Fibroblast of skin of back (primary cell): ENCODE results near the gene PRR9.

Source experiments
- DNase-seq: peaks from one replicate; pipeline ENCODE4 v3.0.0-alpha.2; 2013

PRR9 gene

GRCh38 chr1:153231363-153231762, 14.0 kb downstream of the PRR9 start:
- no peak for DNase-seq

- DNase-seq, result no peak
These were observed 14.4 kb downstream of the PRR9 start for GRCh38 chr1:153231785-153232184.

GRCh38 chr1:153232553-153232952, 15.2 kb downstream of the PRR9 start:
- DNase-seq, result no peak

GRCh38 chr1:153233448-153233847, 16.1 kb downstream of the PRR9 start:
- no peak for DNase-seq

GRCh38 chr1:153238527-153238926, 21.1 kb downstream of the PRR9 start:
- no peak for DNase-seq

GRCh38 chr1:153242160-153242559, 24.8 kb downstream of the PRR9 start:
- DNase-seq, result no peak

- DNase-seq, result no peak
These were observed 28.1 kb downstream of the PRR9 start for GRCh38 chr1:153245466-153245865.

GRCh38 chr1:153246018-153246417, 28.6 kb downstream of the PRR9 start:
- DNase-seq, result no peak

- no peak for DNase-seq
These were observed 29.4 kb downstream of the PRR9 start for GRCh38 chr1:153246825-153247224.

GRCh38 chr1:153248176-153248879, 30.9 kb downstream of the PRR9 start:
- no peak for DNase-seq

GRCh38 chr1:153250166-153250565, 32.8 kb downstream of the PRR9 start:
- DNase-seq, result no peak

- no peak for DNase-seq
These were observed 33.7 kb downstream of the PRR9 start for GRCh38 chr1:153251087-153251486.

GRCh38 chr1:153251562-153251961, 34.2 kb downstream of the PRR9 start:
- DNase-seq, result no peak

- no peak for DNase-seq
These were observed 34.6 kb downstream of the PRR9 start for GRCh38 chr1:153251988-153252387.

- no peak for DNase-seq
These were observed 35.7 kb downstream of the PRR9 start for GRCh38 chr1:153253076-153253475.

- no peak for DNase-seq
These were observed 36.3 kb downstream of the PRR9 start for GRCh38 chr1:153253693-153254092.

GRCh38 chr1:153259387-153259786, 42.0 kb downstream of the PRR9 start, which contains the start of gene LORICRIN:
TSS of gene LORICRIN (plus strand) at chr1:153259687. CDS start at chr1:153260950, 1,263 bp downstream.
- no peak for DNase-seq

- no peak for DNase-seq
These were observed 43.3 kb downstream of the PRR9 start for GRCh38 chr1:153260585-153261280.

- peak; percentile 21 for DNase-seq
These were observed 44.1 kb downstream of the PRR9 start for GRCh38 chr1:153261281-153262069.

- DNase-seq, result no peak
These were observed 44.6 kb downstream of the PRR9 start for GRCh38 chr1:153262070-153262366.

- no peak for DNase-seq
These were observed 45.2 kb downstream of the PRR9 start for GRCh38 chr1:153262462-153263157.

GRCh38 chr1:153265457-153265856, 48.1 kb downstream of the PRR9 start:
- DNase-seq, result no peak
